HG03378 (cell line): ENCODE data around the gene SMARCD1.

Experiments used
- ATAC-seq: cut with Tn5 transposase; IDR thresholded peaks from one replicate; pipeline ENCODE4 v1.9.1; 2021; ENCODE audit warnings: mild to moderate bottlenecking, moderate library complexity; ENCODE audit not compliant: unreplicated experiment

Gene SMARCD1

DNA sequence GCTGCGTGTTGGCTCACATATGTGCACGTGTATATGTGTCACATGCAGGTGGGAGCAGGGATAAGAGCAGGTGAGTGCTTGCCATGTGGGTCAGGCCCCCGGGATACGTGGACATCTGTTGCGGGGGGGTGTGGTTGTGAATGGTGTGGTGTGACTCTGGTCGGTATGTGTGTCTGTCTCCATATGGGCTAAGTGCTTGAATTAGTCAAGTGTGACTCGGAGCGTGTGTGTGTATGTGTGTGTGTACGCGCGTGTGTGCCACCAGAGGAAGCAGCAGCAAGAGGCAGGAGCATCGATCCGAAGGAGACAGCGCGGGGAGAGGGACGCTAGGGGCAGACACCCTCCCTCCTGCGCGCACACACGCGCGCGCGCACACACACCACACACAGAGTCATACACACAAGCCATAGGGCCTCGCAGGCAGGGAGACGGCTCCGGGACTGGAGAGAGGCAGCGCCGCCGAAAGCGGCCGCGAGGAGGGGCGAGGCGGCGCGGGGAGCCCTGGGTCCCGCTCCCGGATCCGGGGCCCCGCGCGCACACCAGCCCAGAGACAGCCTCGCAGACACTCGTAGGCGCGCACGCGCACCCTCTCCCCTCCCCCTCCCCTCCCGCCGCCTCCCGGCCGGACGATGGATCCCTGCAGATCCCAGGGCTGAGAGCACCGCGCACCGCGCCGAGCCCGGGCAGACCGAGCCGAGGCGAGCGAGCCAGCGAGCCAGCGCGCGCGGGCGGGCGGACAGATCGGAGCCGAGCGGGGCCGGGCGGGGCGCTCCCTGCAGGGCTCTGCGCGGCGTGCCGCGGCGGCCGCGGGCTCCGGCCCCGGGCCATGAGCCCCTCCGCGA is 27.9 kb upstream of the SMARCD1 start, which contains the start of gene ASIC1:
Gene ASIC1 (plus strand): TSS at position 597 of the 842 bp plus-strand sequence. CDS start 1,171 bp downstream, outside the sequence.
- no peak for ATAC-seq

GRCh38 chr12:50057896-50058670 is 27.1 kb upstream of the SMARCD1 start:
- no peak for ATAC-seq

DNA sequence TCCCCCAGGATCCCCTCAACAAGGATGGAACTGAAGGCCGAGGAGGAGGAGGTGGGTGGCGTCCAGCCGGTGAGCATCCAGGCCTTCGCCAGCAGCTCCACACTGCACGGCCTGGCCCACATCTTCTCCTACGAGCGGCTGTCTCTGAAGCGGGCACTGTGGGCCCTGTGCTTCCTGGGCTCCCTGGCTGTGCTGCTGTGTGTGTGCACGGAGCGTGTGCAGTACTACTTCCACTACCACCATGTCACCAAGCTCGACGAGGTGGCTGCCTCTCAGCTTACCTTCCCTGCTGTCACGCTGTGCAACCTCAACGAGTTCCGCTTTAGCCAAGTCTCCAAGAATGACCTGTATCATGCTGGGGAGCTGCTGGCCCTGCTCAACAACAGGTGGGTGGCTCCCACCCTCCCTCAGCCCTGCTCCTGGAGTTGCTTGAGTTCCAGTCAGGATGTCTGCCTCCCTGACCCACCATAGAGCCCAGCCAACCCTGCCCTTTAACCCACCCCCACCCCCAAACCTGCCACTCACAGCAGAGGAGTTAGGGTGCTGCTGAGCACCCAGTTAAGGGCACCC is 26.3 kb upstream of the SMARCD1 start:
- ATAC-seq, result no peak

- ATAC-seq, result no peak
Measured at GRCh38 chr12:50059440-50060119, 25.6 kb upstream of the SMARCD1 start.

DNA sequence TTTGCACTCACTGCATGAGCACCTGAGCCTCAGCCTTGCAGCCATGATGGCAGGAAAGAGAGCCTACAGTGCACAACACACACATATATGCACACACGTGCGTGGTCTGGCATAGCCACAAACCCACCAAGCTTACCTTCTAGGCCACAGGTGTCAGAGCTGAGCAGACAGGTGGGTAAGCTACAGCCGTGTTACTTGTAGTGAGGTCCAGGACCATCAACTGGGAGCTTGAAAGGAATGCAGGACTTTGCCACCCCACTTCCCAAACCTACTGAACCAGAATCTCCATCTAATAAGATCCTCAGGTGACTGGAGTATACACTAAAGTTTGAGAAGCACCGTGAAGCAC is 25.0 kb upstream of the SMARCD1 start:
- ATAC-seq, result no peak

DNA sequence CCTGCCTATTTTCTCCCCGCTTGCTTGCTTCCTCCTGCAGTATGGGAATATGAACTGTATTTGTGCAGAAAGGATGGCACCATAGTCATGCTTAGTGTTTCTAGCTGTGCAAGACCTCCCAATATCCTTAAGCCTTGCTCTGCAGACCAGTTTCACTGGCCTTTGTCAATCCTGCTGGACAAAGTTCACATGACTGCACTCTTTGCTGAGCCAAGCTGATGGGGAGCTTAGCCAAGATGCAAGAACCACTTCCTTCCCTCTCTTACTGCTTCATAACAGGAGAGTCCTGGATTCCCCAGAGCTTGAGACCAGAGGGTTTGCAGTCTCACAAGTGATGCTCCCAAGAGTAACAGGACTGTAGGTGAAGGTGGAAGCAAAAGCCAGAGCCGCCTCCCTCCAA is 24.0 kb upstream of the SMARCD1 start:
- ATAC-seq, result no peak

DNA sequence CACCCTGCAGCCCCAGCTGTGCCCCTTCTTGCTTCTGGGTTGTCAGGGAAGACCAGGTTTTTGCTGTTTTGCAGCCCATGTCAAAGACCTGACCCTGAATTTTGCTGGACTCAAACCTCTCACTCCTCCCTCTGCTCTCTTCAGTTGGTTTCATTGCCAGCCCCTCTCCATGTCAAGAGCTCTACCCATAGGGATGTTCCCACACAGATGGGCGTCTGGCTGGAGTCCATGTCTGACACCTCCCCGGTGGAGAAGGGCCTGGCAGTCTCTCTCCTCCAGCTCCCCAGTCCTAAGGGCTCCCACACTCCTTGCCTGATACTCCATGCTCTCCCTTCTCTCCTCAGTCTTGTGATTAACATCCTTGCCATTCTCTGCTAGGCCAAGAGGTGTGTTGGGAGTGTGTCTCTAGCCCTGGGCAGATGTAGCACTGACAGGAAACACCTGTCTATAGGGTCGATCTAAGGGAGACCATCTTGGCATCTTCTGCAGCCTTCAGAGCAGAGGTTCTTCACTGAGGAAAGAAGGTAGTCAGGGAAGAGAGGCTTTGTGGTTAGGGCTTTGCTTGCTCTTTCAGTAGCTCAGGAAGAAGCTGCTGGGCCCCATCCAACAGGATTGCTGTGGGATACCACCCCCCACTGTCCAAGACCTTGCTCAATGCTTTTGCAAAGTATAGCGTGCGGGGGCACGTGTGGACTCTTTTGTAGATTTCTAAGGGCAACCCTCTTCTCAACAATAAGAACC is 23.0 kb upstream of the SMARCD1 start:
- no peak for ATAC-seq

DNA sequence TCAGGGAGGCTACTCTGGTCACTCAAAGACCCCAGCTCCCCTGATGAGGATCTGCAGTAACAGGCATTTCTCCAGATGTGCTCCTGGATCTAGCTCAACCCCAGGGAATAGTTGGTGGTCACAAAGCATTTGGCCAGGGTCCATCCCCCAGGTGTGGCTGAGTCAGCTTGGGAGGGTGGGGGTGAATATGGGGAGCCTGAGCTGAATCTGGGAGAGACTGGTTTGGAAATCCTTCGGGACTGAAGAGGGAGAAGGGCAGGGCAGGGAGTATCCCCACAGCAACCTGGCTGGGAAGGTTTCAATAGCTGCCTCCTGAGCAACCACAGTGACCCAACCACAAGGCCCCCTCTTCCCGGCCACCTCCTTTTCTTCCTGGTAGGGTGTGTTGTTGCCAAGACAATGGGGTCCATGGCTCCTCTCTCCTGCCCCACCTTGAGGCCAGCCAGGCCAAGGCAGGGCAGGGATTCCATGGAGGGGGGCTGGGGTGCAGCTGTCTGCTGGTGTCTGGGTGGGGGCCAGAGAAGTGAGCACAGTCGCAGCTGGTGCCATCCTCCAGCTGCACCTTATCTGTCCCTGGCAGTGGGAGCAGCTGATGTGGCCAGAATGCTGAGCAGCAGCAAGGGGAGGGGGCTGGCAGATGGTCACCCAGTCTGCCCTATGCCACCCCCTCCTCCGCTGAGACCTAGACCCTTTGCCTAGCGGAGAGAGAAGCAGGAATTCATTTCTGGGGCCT is 22.2 kb upstream of the SMARCD1 start:
- ATAC-seq, result no peak

DNA sequence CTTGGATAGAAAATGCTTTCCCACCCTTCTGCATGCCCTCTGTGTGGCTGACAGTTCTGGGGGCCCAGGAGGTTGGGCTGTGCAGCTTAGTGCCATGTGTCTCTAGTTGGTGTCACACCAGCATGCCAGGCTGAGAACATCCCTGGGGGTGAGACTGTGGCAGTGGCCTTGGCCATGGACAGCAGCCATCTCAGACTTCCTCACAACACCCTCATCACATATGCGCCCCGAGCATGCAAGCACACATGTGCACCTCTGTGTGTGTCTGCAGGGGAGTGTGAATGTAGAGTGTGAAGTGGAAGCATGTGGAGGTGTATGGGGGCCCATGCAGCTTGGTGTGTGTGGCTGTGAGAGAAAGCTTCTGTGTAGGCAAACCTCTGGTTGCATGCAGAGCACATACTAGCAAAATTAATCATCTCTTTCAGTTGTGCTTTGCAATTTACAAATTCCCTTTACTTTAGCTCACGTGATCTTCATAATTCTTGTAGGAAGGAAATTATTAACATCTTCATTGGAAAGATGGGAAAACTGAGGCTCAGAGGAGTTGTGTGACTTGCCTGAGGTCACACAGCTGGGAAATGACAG is 19.3 kb upstream of the SMARCD1 start:
- ATAC-seq, result no peak

GRCh38 chr12:50066402-50066801 is 18.7 kb upstream of the SMARCD1 start:
- no peak for ATAC-seq

DNA sequence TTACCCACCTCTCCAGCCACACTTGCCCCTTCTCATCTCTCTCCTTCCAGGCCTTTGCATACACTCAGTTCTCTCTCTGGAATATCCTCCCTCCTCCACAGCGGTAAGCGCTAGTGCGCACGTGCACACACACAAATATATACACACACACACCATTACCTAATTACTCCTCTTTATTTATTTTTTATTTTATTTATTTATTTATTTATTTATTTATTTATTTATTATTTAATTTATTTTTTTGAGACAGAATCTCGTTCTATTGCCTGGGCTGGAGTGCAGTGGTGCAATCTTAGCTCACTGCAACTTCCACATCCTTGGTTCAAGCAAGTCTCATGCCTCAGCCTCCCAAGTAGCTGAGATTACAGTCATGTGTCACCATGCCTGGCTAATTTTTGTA is 16.1 kb upstream of the SMARCD1 start:
- no peak for ATAC-seq

GRCh38 chr12:50069539-50069938 is 15.6 kb upstream of the SMARCD1 start:
- ATAC-seq, result no peak

DNA sequence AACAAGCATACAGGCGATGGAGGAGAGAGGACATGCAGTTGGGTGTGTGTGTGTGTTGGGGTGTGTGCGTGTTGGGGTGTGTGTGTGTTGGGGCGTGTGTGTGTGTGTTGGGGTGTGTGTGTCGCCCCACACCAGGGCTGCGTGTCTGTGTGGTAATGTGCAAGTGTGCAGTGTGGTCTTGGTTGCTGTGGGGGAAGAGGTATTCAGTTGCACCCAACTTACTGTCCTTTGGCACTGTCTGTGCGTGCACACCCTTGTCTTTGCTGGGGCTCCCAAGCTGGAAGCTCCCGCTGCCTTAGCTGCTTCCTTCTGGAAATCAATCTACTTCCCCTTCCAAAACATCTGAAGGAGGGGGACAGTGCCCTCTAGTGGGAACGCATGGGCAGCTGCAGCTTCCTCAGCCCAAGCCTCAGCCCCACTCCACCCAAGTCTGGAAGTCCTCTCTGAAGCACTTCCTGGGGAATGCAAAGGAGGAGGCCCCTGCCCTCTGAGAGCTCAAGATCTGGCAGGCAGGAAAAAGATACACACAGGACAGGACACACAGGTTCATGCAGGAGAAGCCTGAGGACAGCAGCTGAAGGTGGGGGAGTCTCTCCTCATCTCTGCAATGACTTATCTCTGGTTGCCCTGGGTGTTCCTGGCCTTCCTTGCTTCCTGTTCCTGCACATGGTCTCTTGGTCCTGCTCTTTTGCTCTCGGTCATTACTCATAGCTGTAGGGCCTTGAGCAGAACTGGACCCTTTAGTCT is 14.7 kb upstream of the SMARCD1 start:
- ATAC-seq, result no peak

- no peak for ATAC-seq
Measured at GRCh38 chr12:50072198-50072907, 12.8 kb upstream of the SMARCD1 start.

DNA sequence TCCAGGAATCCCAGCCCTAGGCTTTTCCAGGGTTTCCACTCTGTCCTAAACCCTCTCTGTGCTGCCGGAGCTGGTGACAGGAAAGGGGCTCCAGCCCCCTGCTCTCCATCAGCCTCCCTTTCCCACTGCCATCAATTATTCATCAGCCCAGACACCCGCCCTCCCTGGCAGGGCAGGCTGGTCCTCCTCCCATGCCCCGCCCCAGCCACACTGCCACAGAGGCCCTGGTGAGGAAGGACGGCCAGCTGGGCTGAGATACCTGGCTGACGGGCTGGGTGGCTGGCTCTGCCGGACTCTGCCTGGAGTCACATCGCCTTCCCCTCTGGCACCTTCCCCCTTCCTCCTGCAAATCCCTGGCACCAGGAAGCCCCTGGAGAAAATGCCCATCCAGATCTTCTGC is 11.9 kb upstream of the SMARCD1 start:
- ATAC-seq, result no peak

DNA sequence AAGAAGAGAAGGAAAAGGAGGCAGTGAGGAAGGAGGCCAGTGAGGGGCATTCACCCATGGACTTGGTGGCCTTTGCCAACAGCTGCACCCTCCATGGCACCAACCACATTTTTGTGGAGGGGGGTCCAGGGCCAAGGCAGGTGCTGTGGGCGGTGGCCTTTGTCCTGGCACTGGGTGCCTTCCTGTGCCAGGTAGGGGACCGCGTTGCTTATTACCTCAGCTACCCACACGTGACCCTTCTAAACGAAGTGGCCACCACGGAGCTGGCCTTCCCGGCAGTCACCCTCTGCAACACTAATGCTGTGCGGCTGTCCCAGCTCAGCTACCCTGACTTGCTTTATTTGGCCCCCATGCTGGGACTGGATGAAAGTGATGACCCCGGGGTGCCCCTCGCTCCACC is 11.4 kb upstream of the SMARCD1 start:
- no peak for ATAC-seq

DNA sequence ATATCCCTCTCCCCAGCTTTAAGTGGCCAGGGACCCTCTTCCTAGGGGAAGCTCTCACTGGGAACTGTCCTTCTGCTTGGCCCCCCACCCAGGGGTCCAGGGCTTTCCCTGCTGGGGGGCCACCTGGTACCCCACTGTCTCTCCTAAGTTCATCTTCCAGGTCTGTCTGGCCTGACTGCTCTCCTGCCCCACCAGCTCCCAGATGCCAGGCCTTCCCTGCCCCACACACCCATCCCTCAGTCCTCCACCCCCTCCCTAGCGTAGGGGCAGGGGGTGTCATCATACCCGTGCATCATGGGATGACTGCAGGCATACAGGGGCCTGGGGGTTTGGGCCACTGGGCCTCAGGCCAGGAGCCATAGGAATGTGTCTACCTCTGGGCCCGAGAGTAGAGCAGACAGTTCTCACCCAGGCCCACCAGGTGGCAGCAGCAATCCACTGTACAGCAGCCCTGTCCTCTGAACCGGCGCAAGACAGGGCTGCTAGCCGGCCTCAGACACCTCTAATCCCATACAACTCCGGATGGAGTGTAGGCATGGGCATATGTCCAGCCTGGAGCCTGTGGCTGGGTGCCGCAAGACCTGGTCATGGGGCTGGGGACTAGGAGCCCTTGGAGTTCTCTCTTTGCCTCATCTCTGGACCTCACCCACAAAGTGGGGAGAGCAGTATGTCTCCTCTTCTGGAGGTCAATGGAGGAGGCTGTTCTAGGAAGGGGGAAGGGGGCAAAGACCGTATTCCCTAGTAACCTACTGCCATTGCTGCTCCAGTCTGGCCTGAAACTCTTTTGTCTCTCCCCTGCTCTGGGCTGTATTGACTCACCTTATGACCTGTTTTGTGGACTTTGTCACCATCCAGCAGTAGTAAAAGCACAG is 10.0 kb upstream of the SMARCD1 start:
- ATAC-seq, result peak; percentile 73
